VCaP (cell line): Measurements from ENCODE around the gene ZNF768.

Experiments used
- H3K27ac ChIP-seq: fragments of 450-650 bp; 2 replicates; pipeline ENCODE4 v1.5.1; 2017
- TF ChIP-seq, protein P1 (sequence below): fragments of 450-650 bp; conservative IDR thresholded peaks from 2 replicates; pipeline ENCODE4 v1.5.1; 2017; ENCODE audit warnings: mild to moderate bottlenecking, moderate library complexity

The ZNF768 gene

GRCh38 chr16:30559690-30560089, 33.3 kb upstream of the ZNF768 start:
- TF ChIP-seq, protein P1, sequence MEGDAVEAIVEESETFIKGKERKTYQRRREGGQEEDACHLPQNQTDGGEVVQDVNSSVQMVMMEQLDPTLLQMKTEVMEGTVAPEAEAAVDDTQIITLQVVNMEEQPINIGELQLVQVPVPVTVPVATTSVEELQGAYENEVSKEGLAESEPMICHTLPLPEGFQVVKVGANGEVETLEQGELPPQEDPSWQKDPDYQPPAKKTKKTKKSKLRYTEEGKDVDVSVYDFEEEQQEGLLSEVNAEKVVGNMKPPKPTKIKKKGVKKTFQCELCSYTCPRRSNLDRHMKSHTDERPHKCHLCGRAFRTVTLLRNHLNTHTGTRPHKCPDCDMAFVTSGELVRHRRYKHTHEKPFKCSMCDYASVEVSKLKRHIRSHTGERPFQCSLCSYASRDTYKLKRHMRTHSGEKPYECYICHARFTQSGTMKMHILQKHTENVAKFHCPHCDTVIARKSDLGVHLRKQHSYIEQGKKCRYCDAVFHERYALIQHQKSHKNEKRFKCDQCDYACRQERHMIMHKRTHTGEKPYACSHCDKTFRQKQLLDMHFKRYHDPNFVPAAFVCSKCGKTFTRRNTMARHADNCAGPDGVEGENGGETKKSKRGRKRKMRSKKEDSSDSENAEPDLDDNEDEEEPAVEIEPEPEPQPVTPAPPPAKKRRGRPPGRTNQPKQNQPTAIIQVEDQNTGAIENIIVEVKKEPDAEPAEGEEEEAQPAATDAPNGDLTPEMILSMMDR = no peak
- H3K27ac ChIP-seq = no peak overlapping the region

GRCh38 chr16:30558789-30559377, 32.5 kb upstream of the ZNF768 start:
- H3K27ac ChIP-seq = peak overlapping the region; percentile 80
- TF ChIP-seq, protein P1 = no peak

- H3K27ac ChIP-seq = peak within 1 kb of the TSS; percentile 80
These were observed 31.8 kb upstream of the ZNF768 start, which contains the start of gene ZNF764 for GRCh38 chr16:30557957-30558788. ZNF764 (minus strand) TSS chr16:30558374; CDS start chr16:30558182, 192 bp downstream.

DNA sequence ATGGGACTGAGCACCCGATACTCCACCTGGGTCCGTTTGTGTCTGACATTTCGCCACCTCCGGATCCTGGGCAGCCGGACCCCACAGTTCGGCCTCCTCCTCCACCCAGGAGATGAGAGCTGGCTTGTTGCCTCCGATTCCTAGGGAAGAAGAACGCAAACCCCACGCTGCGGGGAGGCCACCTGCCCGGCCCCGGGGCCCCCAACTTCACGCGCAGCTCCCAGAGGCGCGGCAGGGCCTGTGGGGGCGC, 31.3 kb upstream of the ZNF768 start:
- TF ChIP-seq, protein P1 = no peak
- H3K27ac ChIP-seq = peak overlapping the region; percentile 80

More at GRCh38 chr16:30557957-30558788, 31.8 kb upstream of the ZNF768 start, which contains the start of gene ZNF764:
- TF ChIP-seq, protein P1 = no peak

DNA sequence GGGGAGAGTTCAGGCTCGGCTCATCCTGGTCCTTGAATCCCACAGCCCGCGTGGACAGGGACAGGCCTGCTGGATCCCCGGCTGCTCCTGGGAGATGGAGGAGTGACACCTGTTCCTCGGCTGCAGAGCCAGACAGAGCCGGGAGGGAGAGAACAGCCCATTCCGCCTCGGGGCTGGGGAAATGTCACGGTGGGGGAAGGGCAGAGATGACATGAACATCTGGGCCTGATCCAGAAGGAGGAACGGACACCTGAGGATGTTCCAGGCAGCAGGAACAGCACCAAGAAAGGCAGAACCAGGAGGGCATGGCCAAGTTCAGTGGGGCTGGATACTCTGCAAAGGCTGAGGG, 29.7 kb upstream of the ZNF768 start:
- TF ChIP-seq, protein P1 = no peak
- H3K27ac ChIP-seq = no peak overlapping the region

- TF ChIP-seq, protein P1 = no peak
- no peak overlapping the region for H3K27ac ChIP-seq
These were observed 29.2 kb upstream of the ZNF768 start for GRCh38 chr16:30555315-30556124.
